H1 (cell line): ENCODE results near the gene OSCP1. TPM values are rescaled to one million over a fixed set of nuclear protein-coding genes. Genes with fewer than 3 reads are reported as not detected.

Source experiments
- CTCF ChIA-PET: fragments of 300-600 bp; sonication (Branson Sonifier 250); formaldehyde crosslinking; loops from one replicate; lab custom pipeline; 2021; ENCODE audit not compliant: partially characterized antibody; lab: Charles Lee
- POLR2A ChIA-PET: fragments of 300-600 bp; sonication (Branson Sonifier 250); formaldehyde crosslinking; loops from one replicate; lab custom pipeline; 2021; ENCODE audit warnings: inconsistent platforms; ENCODE audit not compliant: partially characterized antibody; lab: Charles Lee
- DNase-seq, 2 experiments: peaks; one replicate each; pipeline versions ENCODE4 v3.0.0 to v3.0.0-alpha.2; 2010 to 2022; ENCODE audit warnings: low spot score in 2 of 2, low read depth in 1 of 2, mixed read lengths in 1 of 2
- FAIRE-seq: peaks from 2 replicates; lab custom pipeline; 2011; peaks lifted over from hg19 to GRCh38; lab: Jason Lieb, UNC
- H2AFZ ChIP-seq: 2 replicates; pipeline ENCODE4 v1.8.1; 2012; ENCODE audit warnings: low read length, inconsistent platforms
- H2AK5ac ChIP-seq: 2 replicates; pipeline ENCODE4 v1.6.1; 2013; ENCODE audit warnings: low read depth, low read length
- H2BK120ac ChIP-seq: replicated peaks from 2 replicates; pipeline ENCODE3; 2013; ENCODE audit warnings: low read depth, low read length, inconsistent platforms
- H2BK12ac ChIP-seq: 2 replicates; pipeline ENCODE4 v1.6.1; 2013; ENCODE audit warnings: low read depth, low read length
- H2BK15ac ChIP-seq: 2 replicates; pipeline ENCODE4 v1.6.1; 2013; ENCODE audit warnings: low read length
- H2BK20ac ChIP-seq: 2 replicates; pipeline ENCODE4 v1.6.1; 2013; ENCODE audit warnings: low read length
- H2BK5ac ChIP-seq: 2 replicates; pipeline ENCODE4 v1.6.1; 2013; ENCODE audit warnings: low read depth, low read length
- H3K14ac ChIP-seq: 2 replicates; pipeline ENCODE4 v1.6.1; 2013; ENCODE audit warnings: inconsistent platforms; ENCODE audit not compliant: insufficient read length
- H3K18ac ChIP-seq: 2 replicates; pipeline ENCODE4 v1.6.1; 2013; ENCODE audit warnings: low read length; ENCODE audit errors: extremely low read depth
- H3K23ac ChIP-seq: 2 replicates; pipeline ENCODE4 v1.6.1; 2013; ENCODE audit warnings: inconsistent platforms; ENCODE audit not compliant: insufficient read length
- H3K23me2 ChIP-seq: 2 replicates; pipeline ENCODE4 v1.6.1; 2013; ENCODE audit warnings: low read depth, low read length
- H3K27ac ChIP-seq: 2 replicates; pipeline ENCODE4 v1.6.1; 2011; ENCODE audit warnings: low read depth, low read length, inconsistent platforms
- H3K27me3 ChIP-seq, 4 experiments: replicated peaks in 1 of 4; 1 replicate in 1 of 4; 2 replicates in 3 of 4; pipeline versions ENCODE4 v1.6.1 to v1.8.1; 2011 to 2013; ENCODE audit warnings: low read length in 3 of 4, mild to moderate bottlenecking in 3 of 4, inconsistent platforms in 2 of 4, mixed read lengths in 2 of 4, moderate library complexity in 1 of 4; ENCODE audit not compliant: control insufficient read depth in 3 of 4, insufficient read depth in 3 of 4; ENCODE audit errors: extremely low read depth in 1 of 4
- H3K36me3 ChIP-seq, 4 experiments: 2 replicates each; pipeline versions ENCODE4 v1.6.1 to v1.8.1; 2011 to 2013; ENCODE audit warnings: mild to moderate bottlenecking in 4 of 4, low read length in 3 of 4, moderate library complexity in 2 of 4, control low read depth in 1 of 4, inconsistent platforms in 1 of 4; ENCODE audit not compliant: insufficient read depth in 4 of 4, control insufficient read depth in 2 of 4
- H3K4ac ChIP-seq: replicated peaks from 2 replicates; pipeline ENCODE3; 2013; ENCODE audit warnings: low read length, low read depth, mixed read lengths, inconsistent platforms; ENCODE audit not compliant: insufficient read length
- H3K4me1 ChIP-seq, 4 experiments: replicated peaks in 1 of 4; 1 replicate in 1 of 4; 2 replicates in 3 of 4; pipeline versions ENCODE4 v1.6.1 to v1.8.1; 2011 to 2013; ENCODE audit warnings: low read length in 3 of 4, inconsistent platforms in 2 of 4, mixed read lengths in 1 of 4; ENCODE audit not compliant: insufficient read depth in 4 of 4, control insufficient read depth in 3 of 4
- H3K4me2 ChIP-seq, 2 experiments: 2 replicates each; pipeline versions ENCODE4 v1.6.1 to v1.8.1; 2011 to 2013; ENCODE audit warnings: low read depth in 2 of 2, low read length in 2 of 2, control low read depth in 1 of 2, inconsistent platforms in 1 of 2, mild to moderate bottlenecking in 1 of 2; ENCODE audit not compliant: insufficient read depth in 1 of 2
- H3K4me3 ChIP-seq, 4 experiments: fragments of 200-600, 300-600 bp in 1 of 4; sonication (generic), shearing (Covaris generic), sonication (Bioruptor Twin) in 1 of 4; 2 replicates each; pipeline versions ENCODE4 v1.5.1 to v1.8.1; 2011 to 2016; ENCODE audit warnings: low read length in 4 of 4, low read depth in 3 of 4, control low read depth in 2 of 4, inconsistent platforms in 2 of 4, mild to moderate bottlenecking in 2 of 4, mixed read lengths in 1 of 4, moderate library complexity in 1 of 4; ENCODE audit not compliant: insufficient read depth in 2 of 4; ENCODE audit errors: extremely low read depth in 1 of 4
- H3K56ac ChIP-seq: replicated peaks from 2 replicates; pipeline ENCODE3; 2013; ENCODE audit warnings: low read depth, mild to moderate bottlenecking, mixed read lengths, low read length, inconsistent platforms; ENCODE audit not compliant: insufficient read length
- H3K79me1 ChIP-seq: 2 replicates; pipeline ENCODE4 v1.6.1; 2013; ENCODE audit warnings: low read depth, low read length, control low read depth
- H3K79me2 ChIP-seq, 2 experiments: 2 replicates each; pipeline versions ENCODE4 v1.6.1 to v1.8.1; 2012 to 2013; ENCODE audit warnings: low read length in 2 of 2, mild to moderate bottlenecking in 2 of 2, inconsistent platforms in 1 of 2; ENCODE audit not compliant: insufficient read depth in 2 of 2, control insufficient read depth in 1 of 2
- H3K9ac ChIP-seq, 4 experiments: replicated peaks in 1 of 4; 1 replicate in 1 of 4; 2 replicates in 3 of 4; pipeline versions ENCODE4 v1.6.1 to v1.8.1; 2011 to 2013; ENCODE audit warnings: low read depth in 3 of 4, low read length in 3 of 4, control low read depth in 2 of 4, mild to moderate bottlenecking in 2 of 4, moderate library complexity in 2 of 4, inconsistent platforms in 1 of 4; ENCODE audit errors: extremely low read depth in 1 of 4
- H3K9me3 ChIP-seq, 2 experiments: 2 replicates each; pipeline versions ENCODE4 v1.6.1 to v1.8.1; 2012 to 2013; ENCODE audit warnings: mild to moderate bottlenecking in 2 of 2, moderate library complexity in 2 of 2, control low read depth in 1 of 2, inconsistent platforms in 1 of 2, low read depth in 1 of 2, low read length in 1 of 2, mixed read lengths in 1 of 2; ENCODE audit not compliant: insufficient read depth in 2 of 2
- H4K20me1 ChIP-seq, 2 experiments: replicated peaks in 1 of 2; 2 replicates each; pipeline versions ENCODE3 to v1.8.1; 2011 to 2013; ENCODE audit warnings: inconsistent platforms in 2 of 2, low read length in 2 of 2, mild to moderate bottlenecking in 1 of 2; ENCODE audit not compliant: insufficient read depth in 2 of 2, control insufficient read depth in 1 of 2
- H4K5ac ChIP-seq: 2 replicates; pipeline ENCODE4 v1.6.1; 2013; ENCODE audit warnings: low read length, low read depth, mixed read lengths, inconsistent platforms; ENCODE audit not compliant: insufficient read length
- H4K8ac ChIP-seq: 2 replicates; pipeline ENCODE4 v1.8.0; 2013; ENCODE audit warnings: mild to moderate bottlenecking, moderate library complexity, low read length, inconsistent platforms; ENCODE audit not compliant: insufficient read depth; ENCODE audit errors: extremely low read depth
- H4K91ac ChIP-seq: replicated peaks from 2 replicates; pipeline ENCODE3; 2013; ENCODE audit warnings: low read length, mixed read lengths, inconsistent platforms; ENCODE audit not compliant: insufficient read length
- CEBPB ChIP-seq: IDR thresholded peaks from 2 replicates; pipeline ENCODE4 v1.6.1; 2012; ENCODE audit warnings: low read depth, low read length
- CHD2 ChIP-seq: IDR thresholded peaks from 2 replicates; pipeline ENCODE4 v1.6.1; 2012; ENCODE audit warnings: low read length, improper control_type of control experiment
- CREB1 ChIP-seq: IDR thresholded peaks from 2 replicates; pipeline ENCODE4 v1.6.1; 2012; ENCODE audit warnings: inconsistent platforms
- CTBP2 ChIP-seq: IDR thresholded peaks from 2 replicates; pipeline ENCODE4 v1.7.0; 2011; ENCODE audit warnings: borderline replicate concordance, mild to moderate bottlenecking, moderate library complexity, mixed read lengths, low read length; ENCODE audit not compliant: insufficient read depth, insufficient read length
- E2F6 ChIP-seq: IDR thresholded peaks from 2 replicates; pipeline ENCODE4 v1.6.1; 2012; ENCODE audit warnings: inconsistent platforms
- EP300 ChIP-seq, 2 experiments: IDR thresholded peaks; 1 replicate in 1 of 2; 2 replicates in 1 of 2; pipeline ENCODE4 v1.6.1; 2011 to 2012; ENCODE audit warnings: low read depth in 2 of 2, low read length in 2 of 2, mild to moderate bottlenecking in 2 of 2, borderline replicate concordance in 1 of 2, inconsistent platforms in 1 of 2, moderate library complexity in 1 of 2
- MAFK ChIP-seq: IDR thresholded peaks from 2 replicates; pipeline ENCODE4 v1.6.1; 2012; ENCODE audit warnings: low read depth, mild to moderate bottlenecking, improper control_type of control experiment, low read length
- MAX ChIP-seq: IDR thresholded peaks from 2 replicates; pipeline ENCODE4 v1.6.1; 2012; ENCODE audit warnings: inconsistent platforms
- NRF1 ChIP-seq: IDR thresholded peaks from 2 replicates; pipeline ENCODE4 v1.6.1; 2011; ENCODE audit warnings: mild to moderate bottlenecking, low read depth, low read length, improper control_type of control experiment
- SAP30 ChIP-seq: fragments of 300-600 bp; sonication (generic); IDR thresholded peaks from 2 replicates; pipeline ENCODE4 v1.7.1; 2012; ENCODE audit warnings: low read length, moderate library complexity, mild to moderate bottlenecking, inconsistent platforms; ENCODE audit not compliant: insufficient read depth, insufficient replicate concordance
- SRF ChIP-seq: IDR thresholded peaks from 2 replicates; pipeline ENCODE4 v1.6.1; 2011; ENCODE audit warnings: mild to moderate bottlenecking, low read depth, low read length, moderate library complexity
- SUZ12 ChIP-seq: fragments of 200-600 bp; sonication (generic); IDR thresholded peaks from 2 replicates; pipeline ENCODE4 v1.6.1; 2012; ENCODE audit warnings: mild to moderate bottlenecking, inconsistent platforms, low read length, moderate library complexity, mixed read lengths
- TCF12 ChIP-seq: IDR thresholded peaks from 2 replicates; pipeline ENCODE4 v1.6.1; 2011; ENCODE audit warnings: low read depth, mild to moderate bottlenecking, low read length
- ZNF274 ChIP-seq: IDR thresholded peaks from 2 replicates; pipeline ENCODE4 v1.7.0; 2012; ENCODE audit warnings: low read length, borderline replicate concordance; ENCODE audit errors: extremely low read depth
- WGBS, 2 experiments: shearing (Covaris generic) in 1 of 2; methylation state at CpG; one replicate each; pipeline versions ENCODE4 v1.1.6 to v1.1.7; 2013 to 2015; ENCODE audit warnings: low lambda C conversion rate in 2 of 2, mixed read lengths in 2 of 2, inconsistent platforms in 1 of 2, low coverage in 1 of 2, missing lambda C conversion rate in 1 of 2; ENCODE audit not compliant: insufficient replicate concordance in 2 of 2, insufficient coverage in 1 of 2, insufficient read length in 1 of 2; ENCODE audit errors: extremely low coverage in 1 of 2, missing lambda C conversion rate in 1 of 2; 5-methylcytosine and 5-hydroxymethylcytosine counted together
- polyA plus RNA-seq, 7 experiments: library from polyadenylated mRNA; depleted of rRNA in 3 of 7; stranded (reverse) in 5 of 7; unstranded in 2 of 7; fragments of >200 nt in 5 of 7; fragments of 200-250 nt in 2 of 7; gene quantifications; 1 replicate in 5 of 7; 2 replicates in 1 of 7; 4 replicates in 1 of 7; pipeline versions ENCODE4 v1.2.1 to v1.2.3, GENCODE V29; 2011 to 2013; ENCODE audit warnings: missing spikeins in 2 of 7, mixed read lengths in 2 of 7
- total RNA-seq: library from RNA; stranded (reverse); fragmentation: NEBNext Ultra II Directional; extraction: Animal tissue kit (Norgen Biotek cat#: 25700); gene quantifications from 2 replicates; pipeline ENCODE4 v1.2.1, GENCODE V29; 2021

The OSCP1 gene
- total and polyA plus RNA-seq, 2 of the 8 experiments (the other 6 are each of a cell fraction or from before 2014, with no cell fraction given), result 1.8 to 3.3 TPM

GRCh38 chr1:36487906-36488305 is 37.7 kb upstream of the OSCP1 start:
- Histone ChIP-seq H4K91ac (no peak overlapping the region), H2BK120ac (no peak overlapping the region), H2BK15ac (no peak overlapping the region), H3K18ac (no peak overlapping the region), H3K23ac (no peak overlapping the region), H3K4ac (no peak overlapping the region), H3K27me3 (no peaks in the 10 kb centered on the region), H3K9me3 (no peaks in the 10 kb centered on the region), H4K20me1 (no peaks in the 10 kb centered on the region), H3K4me1 (no peaks in the 10 kb centered on the region; a peak in 2 of 7 replicates), H3K27ac (no peak overlapping the region), H2AK5ac (no peak overlapping the region), H4K8ac (no peak overlapping the region), H2BK12ac (no peak overlapping the region), H3K79me1 (no peaks in the 10 kb centered on the region), H3K23me2 (no peaks in the 10 kb centered on the region), H3K14ac (no peak overlapping the region), H2BK20ac (no peak overlapping the region), H3K4me3 (no peak overlapping the region), H2BK5ac (no peak overlapping the region), H3K36me3 (no peaks in the 10 kb centered on the region), H3K79me2 (no peaks in the 10 kb centered on the region), H4K5ac (no peak overlapping the region), H3K56ac (no peak overlapping the region), H3K9ac (no peak overlapping the region), H2AFZ (no peak overlapping the region), H3K4me2 (no peak overlapping the region)
- ChIA-PET CTCF (interaction anchor here (0.7 to 1.1 kb wide), 3 partner anchors 28 to 98 kb away, joined by 3 to 5 read pairs (median 3); no protein-coding TSS in a partner anchor), POLR2A (interaction anchor here (1.1 to 1.6 kb wide), 2 partner anchors 22 to 24 kb away, joined by 4 to 7 read pairs; no protein-coding TSS in a partner anchor)
- WGBS, 2 experiments, result 86% methylated on average over 3 of the region's 3 CpGs; no CpG with 5 or more reads in 1 of the 2 experiments
- no peak for FAIRE-seq
- DNase-seq, result no peak
- TF ChIP-seq CHD2 (no peak), TCF12 (no peak), EP300 (IDR thresholded peaks at IDR 0.05; ENCODE audit: borderline replicate concordance in 1 of 2, low read depth in 2 of 2, low read length in 2 of 2) (no peak), SUZ12 (no peak), SRF (no peak), MAX (no peak), NRF1 (no peak), CEBPB (no peak), CREB1 (no peak), SAP30 (no peak), E2F6 (no peak), MAFK (no peak), CTBP2 (no peak), ZNF274 (no peak)
